Loucy (cell line): ENCODE data around the gene TTYH3.
"Not testable (repeated sequence)": the region's sequence is repeated elsewhere in the genome, so short reads cannot be mapped to it uniquely, and the experiment has no call there.

Experiments used
- H2AFZ ChIP-seq: fragments of 200-600 bp; sonication (generic); 2 replicates; pipeline ENCODE4 v1.6.0; 2016; ENCODE audit warnings: antibody characterized with exemption, mild to moderate bottlenecking, low read length, moderate library complexity
- H3F3A ChIP-seq: fragments of 200-600 bp; 2 replicates; pipeline ENCODE4 v1.6.0; 2016; ENCODE audit warnings: antibody characterized with exemption, low read depth, mild to moderate bottlenecking
- H3K27me3 ChIP-seq: fragments of 200-600 bp; sonication (generic); 2 replicates; pipeline ENCODE4 v1.6.1; 2014; ENCODE audit warnings: low read length, mild to moderate bottlenecking; ENCODE audit not compliant: insufficient read depth, poor library complexity, severe bottlenecking
- H3K36me3 ChIP-seq: fragments of 200-600 bp; sonication (generic); 2 replicates; pipeline ENCODE4 v1.6.1; 2016; ENCODE audit warnings: low read length; ENCODE audit not compliant: insufficient read depth
- H3K4me1 ChIP-seq: fragments of 200-600 bp; sonication (generic); 2 replicates; pipeline ENCODE4 v1.5.1; 2014; ENCODE audit warnings: low read length, mild to moderate bottlenecking; ENCODE audit not compliant: insufficient read depth, poor library complexity, severe bottlenecking
- H3K4me2 ChIP-seq: fragments of 200-600 bp; sonication (generic); 2 replicates; pipeline ENCODE4 v1.6.0; 2014; ENCODE audit warnings: antibody characterized with exemption, low read length, low read depth, mild to moderate bottlenecking; ENCODE audit not compliant: poor library complexity, severe bottlenecking
- H3K4me3 ChIP-seq: fragments of 200-600 bp; sonication (generic); 2 replicates; pipeline ENCODE4 v1.5.1; 2014; ENCODE audit warnings: low read length, mild to moderate bottlenecking, mixed read lengths; ENCODE audit not compliant: poor library complexity, severe bottlenecking
- H3K79me2 ChIP-seq: fragments of 200-600 bp; sonication (generic); 2 replicates; pipeline ENCODE4 v1.6.1; 2014; ENCODE audit warnings: low read length; ENCODE audit not compliant: insufficient read depth
- H3K9ac ChIP-seq: fragments of 200-600 bp; sonication (generic); 2 replicates; pipeline ENCODE4 v1.6.0; 2014; ENCODE audit warnings: mild to moderate bottlenecking, low read depth, low read length, moderate library complexity; ENCODE audit not compliant: poor library complexity, severe bottlenecking
- H3K9me2 ChIP-seq: fragments of 200-600 bp; sonication (generic); replicated peaks from 2 replicates; pipeline ENCODE4 v1.6.1; 2016; ENCODE audit warnings: low read depth, low read length, mixed read lengths
- H3K9me3 ChIP-seq: fragments of 200-600 bp; sonication (generic); 2 replicates; pipeline ENCODE4 v1.6.1; 2014; ENCODE audit warnings: mild to moderate bottlenecking, antibody characterized with exemption, low read length, low read depth; ENCODE audit not compliant: insufficient read depth
- H4K20me1 ChIP-seq: fragments of 200-600 bp; sonication (generic); 2 replicates; pipeline ENCODE4 v1.6.0; 2014; ENCODE audit warnings: antibody characterized with exemption, low read length, mild to moderate bottlenecking; ENCODE audit not compliant: insufficient read depth, poor library complexity, severe bottlenecking
- EZH2phosphoT487 ChIP-seq: fragments of 200-600 bp; IDR thresholded peaks from 2 replicates; pipeline ENCODE4 v1.6.1; 2018; ENCODE audit warnings: antibody characterized with exemption, mild to moderate bottlenecking, moderate library complexity, borderline replicate concordance
- TF ChIP-seq, protein P1 (sequence below): fragments of 200-600 bp; sonication (generic); conservative IDR thresholded peaks from 2 replicates; pipeline ENCODE4 v1.5.1; 2014; ENCODE audit warnings: mild to moderate bottlenecking, antibody characterized with exemption, low read length

TTYH3 gene

GRCh38 chr7:2608921-2609411 is 22.8 kb upstream of the TTYH3 start:
- Histone ChIP-seq H2AFZ (no peak overlapping the region), H3K4me2 (no peak overlapping the region), H3K79me2 (no peaks in the 10 kb centered on the region), H3K27me3 (no peaks in the 10 kb centered on the region), H3F3A (no peaks in the 10 kb centered on the region), H3K9me2 (no peaks in the 10 kb centered on the region), H3K9ac (no peak overlapping the region), H4K20me1 (no peaks in the 10 kb centered on the region), H3K4me1 (no peaks in the 10 kb centered on the region), H3K36me3 (no peaks in the 10 kb centered on the region), H3K9me3 (no peaks in the 10 kb centered on the region), H3K4me3 (no peak overlapping the region)
- TF ChIP-seq, protein P1, sequence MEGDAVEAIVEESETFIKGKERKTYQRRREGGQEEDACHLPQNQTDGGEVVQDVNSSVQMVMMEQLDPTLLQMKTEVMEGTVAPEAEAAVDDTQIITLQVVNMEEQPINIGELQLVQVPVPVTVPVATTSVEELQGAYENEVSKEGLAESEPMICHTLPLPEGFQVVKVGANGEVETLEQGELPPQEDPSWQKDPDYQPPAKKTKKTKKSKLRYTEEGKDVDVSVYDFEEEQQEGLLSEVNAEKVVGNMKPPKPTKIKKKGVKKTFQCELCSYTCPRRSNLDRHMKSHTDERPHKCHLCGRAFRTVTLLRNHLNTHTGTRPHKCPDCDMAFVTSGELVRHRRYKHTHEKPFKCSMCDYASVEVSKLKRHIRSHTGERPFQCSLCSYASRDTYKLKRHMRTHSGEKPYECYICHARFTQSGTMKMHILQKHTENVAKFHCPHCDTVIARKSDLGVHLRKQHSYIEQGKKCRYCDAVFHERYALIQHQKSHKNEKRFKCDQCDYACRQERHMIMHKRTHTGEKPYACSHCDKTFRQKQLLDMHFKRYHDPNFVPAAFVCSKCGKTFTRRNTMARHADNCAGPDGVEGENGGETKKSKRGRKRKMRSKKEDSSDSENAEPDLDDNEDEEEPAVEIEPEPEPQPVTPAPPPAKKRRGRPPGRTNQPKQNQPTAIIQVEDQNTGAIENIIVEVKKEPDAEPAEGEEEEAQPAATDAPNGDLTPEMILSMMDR, result peak; percentile 52
- TF ChIP-seq EZH2phosphoT487, result no peak

DNA sequence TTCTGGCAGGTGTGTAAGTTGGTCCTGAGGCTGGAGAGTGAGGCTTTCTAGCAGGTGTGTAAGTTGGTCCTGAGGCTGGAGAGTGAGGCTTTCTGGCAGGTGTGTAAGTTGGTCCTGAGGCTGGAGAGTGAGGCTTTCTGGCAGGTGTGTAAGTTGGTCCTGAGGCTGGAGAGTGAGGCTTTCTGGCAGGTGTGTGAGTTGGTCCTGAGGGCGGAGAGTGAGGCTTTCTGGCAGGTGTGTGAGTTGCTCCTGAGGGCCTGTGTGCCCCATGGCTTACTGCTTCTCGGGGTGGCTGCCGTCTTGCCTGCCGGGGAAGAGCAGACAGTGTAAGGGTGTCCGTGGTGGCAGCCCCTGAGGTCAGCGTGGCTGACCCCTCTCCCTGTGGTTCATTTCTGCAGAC is 22.1 kb upstream of the TTYH3 start:
- H2AFZ ChIP-seq, H3K9ac ChIP-seq, H3F3A ChIP-seq, H4K20me1 ChIP-seq, H3K9me2 ChIP-seq, H3K4me2 ChIP-seq, H3K4me1 ChIP-seq, H3K27me3 ChIP-seq, H3K9me3 ChIP-seq, H3K36me3 ChIP-seq, H3K79me2 ChIP-seq, H3K4me3 ChIP-seq: not testable (repeated sequence)

- no peak overlapping the region for H3K9ac ChIP-seq
- no peaks in the 10 kb centered on the region for H3K4me1 ChIP-seq
- no peaks in the 10 kb centered on the region for H3K9me3 ChIP-seq
- H3K36me3 ChIP-seq, result no peaks in the 10 kb centered on the region
- no peak overlapping the region for H2AFZ ChIP-seq
- H4K20me1 ChIP-seq, result no peaks in the 10 kb centered on the region
- TF ChIP-seq, protein P1, result no peak
- no peak for TF ChIP-seq EZH2phosphoT487
- no peaks in the 10 kb centered on the region for H3K27me3 ChIP-seq
- H3K4me3 ChIP-seq, result no peak overlapping the region
- no peaks in the 10 kb centered on the region for H3K79me2 ChIP-seq
- H3F3A ChIP-seq, result no peaks in the 10 kb centered on the region
- no peak overlapping the region for H3K4me2 ChIP-seq
- no peaks in the 10 kb centered on the region for H3K9me2 ChIP-seq
Observed at GRCh38 chr7:2610466-2610865, 21.3 kb upstream of the TTYH3 start.

DNA sequence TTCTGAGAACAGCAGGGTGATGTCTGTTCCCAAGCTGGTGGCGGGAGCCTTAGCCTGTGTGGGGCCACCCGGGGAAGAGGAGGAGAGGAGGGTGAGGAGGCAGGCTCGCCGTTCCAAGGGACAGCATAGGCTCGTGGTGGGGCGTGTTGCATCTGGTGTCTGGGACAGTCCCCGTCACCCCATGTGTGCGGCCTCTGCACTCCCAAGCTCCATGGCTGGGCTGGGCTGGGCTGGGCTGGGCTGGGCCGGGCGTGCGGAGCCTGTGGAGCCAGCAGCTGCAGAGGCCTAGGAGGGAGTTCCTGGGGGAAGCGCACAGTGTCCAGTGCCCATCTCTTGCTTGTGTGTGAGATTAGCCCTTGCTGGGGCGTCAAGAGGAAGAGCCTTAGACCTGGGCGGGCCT is 20.9 kb upstream of the TTYH3 start:
- H3K27me3 ChIP-seq, result no peaks in the 10 kb centered on the region
- no peak overlapping the region for H3K4me3 ChIP-seq
- TF ChIP-seq, protein P1, result no peak
- no peak for TF ChIP-seq EZH2phosphoT487
- no peaks in the 10 kb centered on the region for H3K79me2 ChIP-seq
- H3K36me3 ChIP-seq, result no peaks in the 10 kb centered on the region
- no peaks in the 10 kb centered on the region for H3K9me3 ChIP-seq
- no peaks in the 10 kb centered on the region for H3F3A ChIP-seq
- no peaks in the 10 kb centered on the region for H3K4me1 ChIP-seq
- no peak overlapping the region for H2AFZ ChIP-seq
- H3K4me2 ChIP-seq, result no peak overlapping the region
- H3K9ac ChIP-seq, result no peak overlapping the region
- no peaks in the 10 kb centered on the region for H3K9me2 ChIP-seq
- H4K20me1 ChIP-seq, result no peaks in the 10 kb centered on the region
